Fibroblast of skin of right biceps (primary cell): ENCODE data around the gene RAB13.
A peak's percentile ranks its signal among the peaks of the same experiment; 100 is the strongest.
"Not testable (repeated sequence)": the region's sequence is repeated elsewhere in the genome, so short reads cannot be mapped to it uniquely, and the experiment has no call there.

Experiments used
- DNase-seq: peaks from one replicate; pipeline ENCODE4 v3.0.0-alpha.2; 2013

The RAB13 gene

DNA sequence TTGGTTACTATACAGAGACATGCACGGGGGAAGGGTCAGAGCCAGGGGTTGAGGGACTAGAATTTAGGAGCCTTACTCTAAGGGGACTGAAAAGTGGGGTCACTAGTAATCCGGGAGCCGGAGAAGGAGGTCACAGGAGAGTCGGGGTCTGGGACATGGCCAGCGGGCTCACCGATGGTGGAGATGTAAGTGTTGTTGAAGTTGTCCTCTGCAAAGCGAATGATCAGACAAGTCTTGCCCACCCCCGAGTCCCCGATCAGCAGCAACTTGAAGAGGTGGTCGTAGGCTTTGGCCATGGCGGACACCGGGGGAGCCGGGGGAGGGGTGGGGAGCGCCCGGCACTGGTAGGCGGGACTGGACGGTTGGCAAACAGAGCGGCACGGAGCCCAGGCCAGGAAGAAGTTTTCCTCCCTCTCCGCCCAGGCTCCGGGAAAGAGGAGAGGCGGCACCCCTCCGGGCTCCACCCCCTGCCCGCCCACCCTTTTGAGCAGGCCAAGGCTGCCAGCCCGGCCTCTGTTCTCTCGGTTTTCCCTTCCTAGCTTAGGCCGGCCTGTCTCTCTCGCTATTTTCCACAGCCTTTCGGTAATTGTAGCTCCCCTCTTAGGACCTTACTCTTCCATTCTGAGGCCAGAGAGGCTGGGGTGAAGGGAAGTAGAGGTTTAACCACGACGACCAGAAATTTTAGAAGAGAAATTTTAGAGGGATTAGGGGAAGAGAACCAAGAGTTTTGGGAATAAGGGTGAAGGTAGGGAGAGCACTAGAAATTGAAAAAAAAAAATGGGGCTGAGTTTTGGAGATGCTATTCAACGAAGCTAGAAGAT, at the start of gene RAB13:
Gene RAB13 (minus strand): TSS at position 399 of the 821 bp plus-strand sequence. CDS start 103 bp downstream, at position 296.
- DNase-seq = peak; percentile 89

DNA sequence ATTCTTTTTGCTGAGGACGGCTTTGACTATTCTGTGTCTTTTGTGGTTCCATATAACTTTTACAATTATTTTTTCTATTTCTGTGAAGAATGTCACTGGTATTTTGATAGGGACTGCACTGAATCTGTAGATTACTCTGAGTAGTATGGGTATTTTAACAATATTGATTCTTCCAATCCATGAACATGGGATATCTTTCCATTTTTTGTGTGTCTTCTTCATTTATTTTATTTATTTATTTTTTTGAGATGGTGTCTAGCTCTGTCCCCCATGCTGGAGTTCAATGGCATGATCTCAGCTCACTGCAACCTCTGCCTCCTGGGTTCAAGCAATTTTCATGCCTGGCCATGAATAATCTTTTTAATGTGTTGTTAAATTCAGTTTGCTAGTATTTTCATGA, 47.6 kb upstream of the RAB13 start:
- not testable (repeated sequence) for DNase-seq

DNA sequence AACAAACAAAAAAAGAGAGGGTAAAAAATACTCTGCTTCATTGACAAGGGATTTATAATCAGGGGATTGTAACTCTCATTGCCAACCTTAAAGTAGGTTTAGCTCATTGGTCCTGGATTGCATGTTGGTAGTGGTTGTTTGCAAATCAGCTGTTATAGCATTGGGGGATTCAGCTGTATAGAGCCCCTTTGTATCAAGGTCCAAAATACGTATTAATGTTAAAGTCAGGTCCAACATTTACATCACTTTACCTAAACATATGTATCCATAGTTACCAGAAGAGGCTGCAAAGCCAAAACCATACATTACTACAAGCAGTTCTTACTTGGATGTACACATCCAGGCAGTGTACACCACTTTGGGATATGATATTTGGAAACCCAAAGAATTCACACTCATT, 33.8 kb upstream of the RAB13 start:
- no peak for DNase-seq

DNA sequence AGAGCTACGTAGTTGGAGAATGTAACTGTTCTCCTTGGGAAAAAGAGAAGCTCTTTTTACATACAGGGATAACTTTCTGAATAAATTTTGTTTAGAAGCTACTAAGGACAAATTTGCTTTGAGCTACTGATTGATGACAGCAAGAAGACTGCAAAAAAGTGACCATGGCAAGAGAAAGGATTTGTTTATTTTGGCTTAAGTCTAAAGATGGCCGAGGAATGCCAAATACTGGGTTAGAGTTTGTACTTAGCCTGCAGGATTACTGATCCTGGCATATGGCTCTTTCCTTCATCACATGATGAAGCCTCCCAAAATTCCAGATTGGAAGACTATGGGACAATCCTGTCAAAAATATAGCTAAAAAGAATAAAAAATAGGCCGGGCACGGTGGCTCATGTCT, 33.1 kb upstream of the RAB13 start:
- DNase-seq = no peak

DNA sequence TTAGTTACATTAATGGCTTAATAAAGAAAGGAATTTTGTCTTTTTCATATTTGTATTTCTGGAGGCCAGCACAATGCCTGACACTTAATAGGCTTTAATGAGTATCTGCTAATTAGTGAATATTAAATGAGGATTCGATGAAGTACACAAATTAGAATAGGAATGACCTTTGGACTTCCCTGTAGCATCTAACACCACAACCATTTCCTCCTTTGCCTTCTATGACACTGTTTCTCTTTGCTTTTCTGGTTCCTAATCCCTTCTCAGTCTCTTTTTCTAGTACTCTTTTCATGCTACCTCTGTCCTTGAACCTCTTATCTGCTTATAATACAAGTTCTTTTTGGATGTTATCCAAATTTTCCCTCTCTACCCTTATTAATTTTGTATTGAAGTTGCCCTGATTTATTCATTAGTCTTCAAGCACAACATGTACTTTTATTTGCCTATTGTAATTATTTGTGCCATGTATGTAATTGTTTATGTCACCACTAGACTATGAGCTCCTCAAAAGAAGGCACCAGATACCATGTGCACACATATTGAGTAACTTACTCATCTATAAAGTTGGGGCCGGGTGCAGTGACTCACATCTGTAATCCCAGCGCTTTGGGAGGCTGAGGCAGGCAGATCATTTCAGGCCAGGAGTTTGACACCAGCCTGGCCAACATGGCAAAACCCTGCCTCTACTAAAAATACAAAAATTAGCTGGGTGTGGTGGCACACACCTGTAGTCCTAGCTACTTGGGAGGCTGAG, 28.2 kb upstream of the RAB13 start:
- DNase-seq = peak; percentile 53

DNA sequence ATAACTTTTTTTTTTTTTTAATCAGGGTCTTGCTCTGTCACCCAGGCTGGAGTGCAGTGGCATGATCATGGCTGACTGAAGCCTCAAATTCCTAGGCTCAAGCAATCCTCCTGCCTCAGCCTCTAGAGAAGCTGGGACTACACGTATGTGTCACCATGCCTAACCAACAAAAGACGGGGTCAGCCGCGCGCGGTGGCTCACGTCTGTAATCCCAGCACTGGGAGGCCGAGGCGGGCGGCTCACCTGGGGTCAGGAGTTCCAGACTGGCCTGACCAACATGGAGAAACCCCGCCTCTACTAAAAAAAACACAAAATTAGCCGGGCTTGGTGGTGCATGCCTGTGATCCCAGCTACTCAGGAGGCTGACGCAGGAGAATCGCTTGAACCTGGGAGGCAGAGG, 26.4 kb upstream of the RAB13 start:
- not testable (repeated sequence) for DNase-seq

DNA sequence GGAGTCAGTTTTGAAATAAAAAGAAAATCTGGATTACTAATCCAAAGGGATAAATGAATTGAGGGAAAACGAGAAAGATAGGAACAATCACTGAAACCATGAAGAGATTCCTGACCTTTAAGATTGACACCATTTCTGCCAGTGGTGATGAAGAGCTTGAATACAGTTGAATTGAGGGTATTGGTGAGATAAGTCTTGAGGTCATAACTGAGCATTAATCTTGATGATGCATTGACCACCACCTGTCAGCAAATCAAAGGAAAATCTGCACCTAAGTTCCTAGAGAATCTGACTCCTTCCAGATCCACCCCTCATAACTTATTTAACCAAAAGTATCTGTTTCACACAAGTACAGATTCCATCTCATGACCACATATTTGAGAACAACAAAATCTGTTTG, 26.0 kb upstream of the RAB13 start:
- no peak for DNase-seq

DNA sequence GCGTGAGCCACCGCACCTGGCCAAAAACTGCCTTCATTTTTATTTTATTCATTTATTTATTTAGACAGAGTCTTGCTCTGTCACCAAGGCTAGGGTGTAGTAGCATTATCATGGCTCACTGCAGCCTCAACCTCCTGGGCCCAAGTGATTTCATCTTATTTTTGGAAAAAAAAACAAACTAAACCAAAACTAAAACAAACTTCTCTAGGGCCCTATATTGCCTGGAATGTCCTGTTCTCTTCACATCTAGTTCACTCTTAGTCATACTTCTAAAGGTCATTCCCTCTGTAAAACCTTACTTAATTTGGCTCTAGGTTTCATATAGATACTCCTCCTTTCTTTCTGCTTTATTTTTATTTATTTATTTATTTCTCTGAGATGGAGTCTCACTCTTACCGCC, 20.0 kb upstream of the RAB13 start:
- DNase-seq = peak; percentile 50

DNA sequence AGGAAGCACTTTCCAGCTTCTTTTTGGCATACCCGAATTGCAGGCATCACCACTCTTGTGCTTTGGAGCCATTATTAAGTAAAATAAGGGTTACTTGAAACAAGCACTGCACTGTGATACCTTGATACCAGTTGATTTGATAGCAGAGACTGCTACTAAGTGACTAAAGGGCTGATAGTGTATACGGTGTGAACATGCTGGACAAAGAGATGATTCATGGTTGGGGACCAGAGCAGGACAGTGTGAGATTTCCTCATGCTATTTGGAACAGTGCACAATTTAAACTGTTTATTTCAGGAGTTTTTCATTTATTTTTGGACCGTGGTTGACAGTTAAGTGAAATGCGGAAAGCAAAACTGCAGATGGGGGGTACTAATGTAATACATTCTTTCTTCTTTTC, 14.3 kb upstream of the RAB13 start:
- no peak for DNase-seq

DNA sequence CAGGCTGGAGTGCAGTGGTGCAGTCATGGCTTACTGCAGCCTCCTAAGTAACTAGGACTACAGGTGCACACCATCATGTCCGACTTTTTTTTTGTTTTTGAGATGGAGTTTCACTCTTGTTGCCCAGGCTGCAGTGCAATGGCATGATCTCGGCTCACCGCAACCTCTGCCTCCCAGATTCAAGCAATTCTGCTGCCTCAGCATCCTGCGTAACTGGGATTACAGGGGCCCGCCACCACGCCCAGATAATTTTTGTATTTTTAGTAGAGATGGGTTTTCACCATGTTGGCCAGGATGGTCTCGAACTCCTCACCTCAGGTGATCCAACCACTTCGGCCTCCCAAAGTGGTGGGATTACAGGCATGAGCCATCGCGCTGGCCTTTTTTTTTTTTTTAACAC, 10.7 kb upstream of the RAB13 start:
- DNase-seq = not testable (repeated sequence)

DNA sequence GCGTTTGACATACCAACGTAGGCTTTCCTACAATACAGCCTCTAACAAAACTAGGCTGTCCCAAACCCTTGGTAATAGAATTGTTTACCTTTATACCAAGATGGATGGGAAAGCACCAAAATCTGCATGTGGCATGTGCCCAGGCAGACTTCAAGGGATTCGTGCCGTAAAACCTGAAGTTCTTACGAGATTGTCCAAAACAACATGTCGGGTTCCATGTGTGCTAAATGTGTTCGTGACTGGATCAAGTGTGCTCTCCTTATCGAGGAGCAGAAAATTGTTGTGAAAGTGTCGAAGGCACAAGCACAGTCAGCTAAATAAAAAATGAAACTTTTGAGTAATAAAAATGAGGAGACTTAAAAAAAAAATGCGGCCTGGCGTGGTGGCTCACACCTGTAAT, 9.5 kb upstream of the RAB13 start:
- no peak for DNase-seq

DNA sequence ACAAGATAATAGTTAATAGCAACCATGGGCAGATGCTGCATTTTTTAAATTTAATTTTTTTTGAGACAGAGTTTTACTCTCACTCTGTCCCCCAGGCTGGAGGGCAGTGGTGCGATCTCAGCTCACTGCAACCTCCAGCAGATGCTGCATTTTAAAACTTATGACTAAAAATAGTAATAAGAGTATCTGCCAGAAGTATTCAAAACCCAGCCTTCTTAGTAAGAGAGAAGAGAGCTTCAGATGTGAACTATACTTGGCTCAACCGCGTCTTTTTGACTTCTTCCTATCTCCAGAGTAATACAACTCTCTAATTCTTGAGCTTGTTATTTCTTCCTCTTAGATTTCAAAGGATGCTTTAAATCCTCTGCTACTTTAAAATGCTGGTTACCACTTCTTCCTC, 9.1 kb upstream of the RAB13 start:
- no peak for DNase-seq

DNA sequence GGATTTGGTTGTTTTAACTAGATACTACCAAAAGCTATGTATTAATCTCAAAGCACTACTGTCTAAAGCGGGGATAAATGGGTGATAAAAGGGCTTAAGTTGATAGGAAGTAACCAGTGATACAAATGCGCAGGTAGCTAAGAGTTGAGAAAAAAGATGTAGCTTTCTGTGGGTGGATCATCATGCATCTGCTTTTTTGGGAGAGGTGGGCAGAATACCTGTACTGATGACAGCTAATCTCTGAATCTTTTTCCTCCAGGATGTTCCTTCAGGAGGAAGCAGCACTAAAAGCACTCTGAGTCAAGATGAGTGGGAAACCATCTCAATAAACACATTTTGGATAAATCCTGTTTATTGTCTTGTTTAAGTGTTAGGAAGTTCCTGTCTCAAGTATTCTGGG, 5.7 kb upstream of the RAB13 start:
- DNase-seq = no peak

DNA sequence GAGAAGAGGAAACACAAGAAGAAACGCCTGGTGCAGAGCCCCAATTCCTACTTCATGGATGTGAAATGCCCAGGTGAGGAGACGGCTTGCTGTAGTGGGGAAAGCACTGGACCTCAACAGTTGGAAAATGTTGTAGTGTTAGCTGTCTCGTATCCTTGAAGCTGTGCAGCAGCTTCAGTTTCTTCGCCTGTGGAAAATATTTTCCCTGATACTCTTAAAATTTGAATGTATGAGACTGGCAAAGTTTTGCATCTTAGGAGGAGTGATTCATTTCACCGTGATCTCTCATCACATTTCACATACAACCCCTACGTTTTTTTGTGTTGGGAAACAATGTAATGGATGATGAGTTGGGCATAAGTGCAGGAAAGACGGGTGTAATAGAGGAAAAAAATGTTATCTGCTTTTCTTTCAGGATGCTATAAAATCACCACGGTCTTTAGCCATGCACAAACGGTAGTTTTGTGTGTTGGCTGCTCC, 5.1 kb upstream of the RAB13 start:
- no peak for DNase-seq

DNA sequence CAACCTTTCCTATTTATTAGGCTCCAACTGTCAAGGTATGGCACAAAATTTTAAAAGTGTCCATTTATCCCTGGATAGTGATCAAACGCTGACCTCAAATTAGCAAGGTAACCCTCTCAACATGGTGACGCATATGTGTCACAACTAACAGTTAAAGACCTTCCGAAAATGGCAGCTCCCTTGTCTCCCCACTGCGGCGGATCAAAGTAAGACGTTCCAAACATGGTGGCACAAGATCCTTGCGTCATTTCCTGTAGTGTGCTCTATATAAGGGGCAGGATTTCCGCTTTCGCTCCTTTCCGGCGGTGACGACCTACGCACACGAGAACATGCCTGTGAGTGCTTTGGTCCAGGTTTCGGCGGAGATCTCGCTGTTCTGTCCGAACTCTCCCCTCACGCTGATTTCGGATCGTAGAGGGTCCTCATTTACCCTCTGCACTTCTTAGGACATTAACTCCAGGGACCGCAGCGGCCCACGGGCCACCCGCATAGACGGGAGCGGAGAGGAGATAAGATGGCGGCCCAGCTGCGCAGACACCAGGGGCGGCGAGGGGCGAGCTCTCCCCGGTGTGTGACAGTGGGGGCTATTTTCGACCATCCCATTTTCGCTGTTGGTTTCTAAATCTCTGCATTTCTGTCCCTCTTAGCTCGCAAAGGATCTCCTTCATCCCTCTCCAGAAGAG, 4.5 kb upstream of the RAB13 start, which contains the start of gene RPS27:
Gene RPS27 (plus strand): TSS at position 295 of the 683 bp plus-strand sequence. CDS start 35 bp downstream, at position 330.
- DNase-seq = peak; percentile 99

DNA sequence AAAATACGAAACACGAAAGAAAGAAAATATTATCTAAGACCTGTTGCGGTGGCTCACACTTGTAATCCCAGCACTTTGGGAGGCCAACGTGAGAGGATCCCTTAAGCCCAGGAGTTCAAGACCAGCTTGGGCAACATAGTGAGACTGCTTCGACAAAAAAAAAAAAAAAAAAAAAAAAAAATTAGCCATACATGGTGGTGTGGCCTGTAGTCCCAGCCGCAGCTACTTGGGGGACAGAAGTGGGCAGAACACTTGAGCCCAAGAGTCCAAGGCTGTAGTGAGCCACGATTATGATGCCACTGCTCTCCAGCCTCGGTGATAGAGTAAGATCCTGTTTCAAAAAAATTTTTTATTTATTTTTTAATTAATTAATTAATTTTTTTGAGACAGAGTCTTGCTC, 1.5 kb upstream of the RAB13 start:
- no peak for DNase-seq

DNA sequence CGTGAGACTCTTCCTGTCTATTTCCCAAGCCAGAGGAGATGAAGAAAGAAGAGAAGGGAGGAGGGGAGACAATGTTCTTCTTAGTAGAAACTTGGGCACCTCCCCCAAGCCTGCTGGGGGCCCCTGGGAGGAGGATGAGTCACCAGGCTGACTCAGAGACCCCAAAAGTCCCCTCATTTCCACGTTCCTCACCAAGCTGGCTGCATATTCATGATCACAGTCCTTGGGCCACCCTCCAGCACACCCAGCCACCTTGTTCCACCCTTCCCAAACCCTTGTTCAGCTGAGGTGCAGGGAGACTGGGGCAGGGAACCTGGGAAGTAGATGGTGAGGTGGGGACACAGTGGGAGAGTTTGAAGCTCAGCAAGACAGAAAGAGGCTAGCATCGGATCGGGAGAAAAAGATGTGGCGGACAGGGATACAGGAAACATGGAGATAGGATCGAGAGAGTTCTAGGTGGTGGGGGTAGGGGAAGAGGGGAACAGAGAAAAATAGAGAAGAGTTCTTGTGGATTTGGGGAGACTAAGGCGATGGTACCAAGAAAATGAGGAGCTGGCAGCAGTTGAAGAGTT, 712 bp downstream of the RAB13 start:
- peak; percentile 91 for DNase-seq

DNA sequence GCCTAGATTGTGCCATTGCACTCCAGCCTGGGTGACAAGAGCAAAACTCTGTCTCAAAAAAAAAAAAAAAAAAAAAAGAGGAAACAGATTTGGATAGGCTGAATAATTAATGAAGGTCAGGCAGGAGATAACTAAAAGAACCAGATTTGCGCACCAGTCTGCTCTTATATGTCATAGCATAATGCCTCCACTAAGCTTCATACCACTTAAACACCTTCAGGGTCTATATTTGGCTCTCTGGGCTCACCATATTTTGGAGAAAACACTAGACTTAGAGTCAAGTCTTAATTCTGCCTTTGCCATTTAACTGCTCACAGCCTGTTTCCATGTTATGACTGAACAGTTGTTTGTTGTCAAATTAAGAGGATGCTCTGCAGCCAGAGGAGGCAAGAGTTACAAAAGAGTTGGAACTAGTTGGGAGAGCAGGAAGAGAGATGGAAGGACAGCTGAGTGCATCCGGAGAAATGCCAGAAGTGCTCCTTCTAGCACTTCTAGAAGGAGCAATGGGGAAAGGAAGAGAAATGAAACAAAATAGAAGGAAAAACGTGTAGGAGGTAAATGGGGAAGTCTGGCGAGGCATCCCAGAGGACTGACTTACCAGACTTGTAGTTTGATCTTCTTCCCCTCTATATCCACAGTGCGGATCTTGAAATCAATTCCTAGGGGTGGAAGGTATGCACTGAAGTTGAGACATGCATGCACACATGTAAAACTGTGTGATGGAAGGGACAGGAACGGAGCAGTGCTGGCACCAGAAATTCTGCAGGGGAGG, 1.8 kb downstream of the RAB13 start:
- DNase-seq = no peak

DNA sequence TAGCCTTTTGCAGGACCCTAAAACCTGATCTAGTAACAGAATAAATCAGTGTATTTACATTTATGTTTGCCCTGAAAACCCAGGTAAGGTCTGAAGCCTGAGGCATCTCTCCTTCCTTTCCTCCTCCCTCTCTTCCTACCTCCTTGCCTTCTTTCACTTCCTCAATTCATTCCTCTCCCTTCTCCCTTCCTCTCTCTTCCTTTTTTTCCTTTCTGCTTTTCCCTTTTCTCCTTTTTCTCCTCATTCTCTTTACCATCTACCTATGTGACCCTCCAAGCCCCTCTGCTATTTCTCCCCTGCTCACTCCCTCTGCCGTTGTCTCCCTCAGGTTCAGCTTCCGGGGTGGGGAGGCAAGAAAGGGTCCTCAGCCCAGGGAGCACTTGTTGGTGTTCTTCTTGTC, 4.4 kb downstream of the RAB13 start:
- not testable (repeated sequence) for DNase-seq

DNA sequence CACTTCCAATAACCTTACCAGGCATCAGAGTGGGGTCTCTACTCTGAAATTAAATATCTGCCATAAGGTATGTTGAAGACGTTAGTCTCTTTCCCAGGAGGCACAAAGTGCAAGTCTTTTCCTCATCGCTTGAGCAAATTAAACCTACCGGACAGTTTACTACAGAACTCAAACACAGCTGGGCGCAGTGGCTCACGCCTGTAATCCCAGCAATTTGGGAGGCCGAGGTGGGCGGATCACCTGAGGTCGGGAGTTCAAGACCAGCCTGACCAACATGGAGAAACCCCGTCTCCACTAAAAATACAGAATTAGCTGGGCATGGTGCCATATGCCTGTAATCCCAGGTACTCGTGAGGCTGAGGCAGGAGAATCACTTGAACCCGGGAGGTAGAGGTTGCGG, 7.0 kb downstream of the RAB13 start:
- DNase-seq = not testable (repeated sequence)

DNA sequence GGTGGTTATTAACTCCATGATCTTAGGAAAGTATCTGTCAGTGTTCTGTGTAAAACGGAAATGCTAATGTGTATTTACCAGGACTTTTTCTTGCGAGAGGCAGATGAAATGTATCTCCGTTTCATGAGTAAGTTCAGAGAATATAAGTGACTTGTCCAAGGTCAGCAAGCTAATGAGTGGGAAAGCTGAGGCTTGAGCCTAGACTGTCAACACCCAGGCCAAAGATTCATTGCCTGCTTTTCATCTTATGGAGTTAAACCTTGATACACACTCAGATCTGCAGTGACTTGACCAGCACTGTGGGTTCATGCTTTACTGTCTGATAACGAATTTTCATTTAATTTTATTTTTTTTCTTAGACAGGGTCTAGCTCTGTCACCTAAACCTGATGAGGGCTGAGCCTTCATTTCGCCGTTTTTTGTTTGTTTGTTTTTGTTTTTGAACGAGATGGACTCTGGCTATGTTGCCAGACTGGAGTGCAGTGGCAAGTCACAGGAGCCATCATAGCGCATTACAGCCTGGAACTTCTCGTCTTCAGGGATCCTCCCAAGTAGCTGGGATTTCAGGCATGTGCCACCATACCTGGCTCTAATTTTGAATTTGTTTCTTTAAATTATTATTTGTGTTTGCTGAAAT, 7.7 kb downstream of the RAB13 start:
- DNase-seq = no peak
